Measurements from ENCODE around the gene SYNGR2.

- TF ChIP-seq BHLHE40 (IDR thresholded peaks at IDR 0.05; ENCODE audit: borderline replicate concordance) (no peak), PKNOX1 (IDR thresholded peaks at IDR 0.05) (no peak), FOXA1 (IDR thresholded peaks at IDR 0.05) (no peak), FOXM1 (IDR thresholded peaks at IDR 0.05; ENCODE audit: borderline replicate concordance) (no peak), L3MBTL2 (conservative IDR thresholded peaks at IDR 0.05) (no peak), ARNT (IDR thresholded peaks at IDR 0.05) (no peak), NFRKB (IDR thresholded peaks at IDR 0.05) (no peak), HDGF (IDR thresholded peaks at IDR 0.05; ENCODE audit: borderline replicate concordance) (no peak), ZNF384 (IDR thresholded peaks at IDR 0.05) (no peak), TARDBP (IDR thresholded peaks at IDR 0.05) (no peak), SUZ12 (IDR thresholded peaks at IDR 0.05) (no peak)
These were observed 35.0 kb upstream of the SYNGR2 start for GRCh38 chr17:78133179-78133951.

Measured in HEK293T (cell line).